Ovary (tissue), 3 donors: ENCODE results near the gene FRMD3.

Experiments used
- POLR2A ChIP-seq: fragments of 450-650 bp; IDR thresholded peaks from one replicate; pipeline ENCODE4 v1.6.1; 2017; ENCODE audit warnings: antibody characterized with exemption, mild to moderate bottlenecking, moderate library complexity
- TF ChIP-seq, protein P1 (sequence below), 3 donors: fragments of 450-650 bp in 2 of 3; fragments of 200-600 bp in 1 of 3; IDR thresholded peaks; one replicate each; pipeline versions ENCODE4 v1.5.1 to v1.8.0; 2016 to 2022; ENCODE audit warnings: antibody characterized with exemption in 3 of 3, mild to moderate bottlenecking in 1 of 3
- donor health status: DM: no; HTN: no; CAD: no.

- TF ChIP-seq, protein P1, sequence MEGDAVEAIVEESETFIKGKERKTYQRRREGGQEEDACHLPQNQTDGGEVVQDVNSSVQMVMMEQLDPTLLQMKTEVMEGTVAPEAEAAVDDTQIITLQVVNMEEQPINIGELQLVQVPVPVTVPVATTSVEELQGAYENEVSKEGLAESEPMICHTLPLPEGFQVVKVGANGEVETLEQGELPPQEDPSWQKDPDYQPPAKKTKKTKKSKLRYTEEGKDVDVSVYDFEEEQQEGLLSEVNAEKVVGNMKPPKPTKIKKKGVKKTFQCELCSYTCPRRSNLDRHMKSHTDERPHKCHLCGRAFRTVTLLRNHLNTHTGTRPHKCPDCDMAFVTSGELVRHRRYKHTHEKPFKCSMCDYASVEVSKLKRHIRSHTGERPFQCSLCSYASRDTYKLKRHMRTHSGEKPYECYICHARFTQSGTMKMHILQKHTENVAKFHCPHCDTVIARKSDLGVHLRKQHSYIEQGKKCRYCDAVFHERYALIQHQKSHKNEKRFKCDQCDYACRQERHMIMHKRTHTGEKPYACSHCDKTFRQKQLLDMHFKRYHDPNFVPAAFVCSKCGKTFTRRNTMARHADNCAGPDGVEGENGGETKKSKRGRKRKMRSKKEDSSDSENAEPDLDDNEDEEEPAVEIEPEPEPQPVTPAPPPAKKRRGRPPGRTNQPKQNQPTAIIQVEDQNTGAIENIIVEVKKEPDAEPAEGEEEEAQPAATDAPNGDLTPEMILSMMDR (IDR thresholded peaks at IDR 0.05) = no peak
- no peak for TF ChIP-seq POLR2A
Measured at GRCh38 chr9:83287021-83287420, 251.2 kb downstream of the FRMD3 start.
